VCaP (cell line): ENCODE results near the gene CYP3A5.
"Not testable (repeated sequence)": the region's sequence is repeated elsewhere in the genome, so short reads cannot be mapped to it uniquely, and the experiment has no call there.

ENCODE experiments used
- H3K27ac ChIP-seq: fragments of 450-650 bp; 2 replicates; pipeline ENCODE4 v1.5.1; 2017
- TF ChIP-seq, protein P1 (sequence below): fragments of 450-650 bp; conservative IDR thresholded peaks from 2 replicates; pipeline ENCODE4 v1.5.1; 2017; ENCODE audit warnings: mild to moderate bottlenecking, moderate library complexity

Gene CYP3A5

DNA sequence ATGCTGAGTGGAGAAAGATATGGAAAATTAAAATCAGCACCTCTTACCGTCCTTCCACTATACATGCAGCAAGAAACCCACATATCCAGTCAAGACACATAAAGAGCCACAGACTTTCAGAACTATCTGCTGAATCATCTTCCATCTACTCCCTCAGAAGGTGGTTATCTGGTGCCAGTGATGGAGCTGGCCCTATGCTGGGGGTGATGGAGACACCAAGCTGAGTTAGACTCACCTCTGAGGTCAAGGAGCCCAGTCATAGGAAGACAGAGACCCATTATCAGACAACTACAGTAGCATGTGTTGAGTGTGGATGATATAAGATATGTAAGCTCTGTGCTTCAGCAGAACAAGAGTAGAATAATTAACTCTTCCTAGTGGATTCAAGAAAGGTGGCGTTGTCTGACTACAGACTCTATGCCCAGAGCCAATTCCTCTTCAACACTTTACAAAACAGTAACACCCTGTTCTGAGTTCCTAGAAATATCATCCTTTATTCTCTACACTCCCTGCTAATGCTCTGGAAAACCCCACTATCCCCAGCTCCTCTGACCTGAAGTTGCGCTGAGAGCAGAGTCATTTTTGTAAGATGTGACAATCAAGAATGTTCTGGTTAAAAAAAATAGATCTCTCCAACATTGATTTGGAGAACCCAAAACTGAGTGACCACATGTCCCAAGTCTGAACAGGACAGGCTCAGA lies 14.3 kb downstream of the CYP3A5 start:
- TF ChIP-seq, protein P1, sequence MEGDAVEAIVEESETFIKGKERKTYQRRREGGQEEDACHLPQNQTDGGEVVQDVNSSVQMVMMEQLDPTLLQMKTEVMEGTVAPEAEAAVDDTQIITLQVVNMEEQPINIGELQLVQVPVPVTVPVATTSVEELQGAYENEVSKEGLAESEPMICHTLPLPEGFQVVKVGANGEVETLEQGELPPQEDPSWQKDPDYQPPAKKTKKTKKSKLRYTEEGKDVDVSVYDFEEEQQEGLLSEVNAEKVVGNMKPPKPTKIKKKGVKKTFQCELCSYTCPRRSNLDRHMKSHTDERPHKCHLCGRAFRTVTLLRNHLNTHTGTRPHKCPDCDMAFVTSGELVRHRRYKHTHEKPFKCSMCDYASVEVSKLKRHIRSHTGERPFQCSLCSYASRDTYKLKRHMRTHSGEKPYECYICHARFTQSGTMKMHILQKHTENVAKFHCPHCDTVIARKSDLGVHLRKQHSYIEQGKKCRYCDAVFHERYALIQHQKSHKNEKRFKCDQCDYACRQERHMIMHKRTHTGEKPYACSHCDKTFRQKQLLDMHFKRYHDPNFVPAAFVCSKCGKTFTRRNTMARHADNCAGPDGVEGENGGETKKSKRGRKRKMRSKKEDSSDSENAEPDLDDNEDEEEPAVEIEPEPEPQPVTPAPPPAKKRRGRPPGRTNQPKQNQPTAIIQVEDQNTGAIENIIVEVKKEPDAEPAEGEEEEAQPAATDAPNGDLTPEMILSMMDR: no peak
- no peak overlapping the region for H3K27ac ChIP-seq

DNA sequence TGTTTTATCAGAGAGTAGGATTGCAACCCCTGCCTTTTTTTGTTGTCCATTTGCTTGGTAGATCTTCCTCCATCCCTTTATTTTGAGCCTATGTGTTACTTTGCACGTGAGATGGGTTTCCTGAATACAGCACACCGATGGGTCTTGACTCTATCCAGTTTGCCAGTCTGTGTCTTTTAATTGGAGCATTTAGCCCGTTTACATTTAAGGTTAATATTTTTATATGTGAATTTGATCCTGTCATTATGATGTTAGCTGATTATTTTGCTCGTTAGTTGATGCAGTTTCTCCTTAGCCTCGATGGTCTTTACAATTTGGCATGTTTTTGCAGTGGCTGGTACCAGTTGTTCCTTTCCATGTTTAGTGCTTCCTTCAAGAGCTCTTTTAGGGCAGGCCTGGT lies 21.9 kb downstream of the CYP3A5 start:
- not testable (repeated sequence) for H3K27ac ChIP-seq

DNA sequence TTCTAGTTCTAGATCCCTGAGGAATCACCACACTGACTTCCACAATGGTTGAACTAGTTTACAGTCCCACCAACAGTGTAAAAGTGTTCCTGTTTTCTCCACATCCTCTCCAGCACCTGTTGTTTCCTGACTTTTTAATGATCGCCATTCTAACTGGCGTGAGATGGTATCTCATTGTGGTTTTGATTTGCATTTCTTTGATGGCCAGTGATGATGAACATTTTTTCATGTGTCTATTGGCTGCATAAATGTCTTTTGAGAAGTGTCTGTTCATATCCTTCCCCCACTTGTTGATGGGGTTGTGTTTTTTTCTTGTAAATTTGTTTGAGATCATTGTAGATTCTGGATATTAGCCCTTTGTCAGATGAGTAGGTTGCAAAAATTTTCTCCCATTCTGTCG lies 25.2 kb downstream of the CYP3A5 start:
- not testable (repeated sequence) for H3K27ac ChIP-seq

DNA sequence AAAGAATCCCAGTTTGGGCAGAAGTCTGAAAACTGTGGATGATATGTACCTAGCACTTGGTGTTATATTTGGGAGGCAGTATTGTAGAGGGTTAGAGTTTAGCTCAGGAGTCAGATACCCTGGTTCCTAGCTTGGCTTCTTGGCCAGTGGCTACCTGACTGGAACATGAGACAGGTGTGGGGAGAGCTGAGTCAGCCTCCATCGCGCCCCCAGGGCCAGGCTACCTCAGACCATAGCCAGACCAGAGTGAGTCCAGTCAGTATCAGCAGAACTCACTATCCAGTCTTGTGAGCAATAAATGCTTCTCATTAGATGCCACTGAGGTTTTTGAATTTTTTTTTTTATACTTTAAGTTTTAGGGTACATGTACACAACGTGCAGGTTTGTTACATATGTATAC lies 26.0 kb downstream of the CYP3A5 start:
- no peak overlapping the region for H3K27ac ChIP-seq
- TF ChIP-seq, protein P1: no peak

DNA sequence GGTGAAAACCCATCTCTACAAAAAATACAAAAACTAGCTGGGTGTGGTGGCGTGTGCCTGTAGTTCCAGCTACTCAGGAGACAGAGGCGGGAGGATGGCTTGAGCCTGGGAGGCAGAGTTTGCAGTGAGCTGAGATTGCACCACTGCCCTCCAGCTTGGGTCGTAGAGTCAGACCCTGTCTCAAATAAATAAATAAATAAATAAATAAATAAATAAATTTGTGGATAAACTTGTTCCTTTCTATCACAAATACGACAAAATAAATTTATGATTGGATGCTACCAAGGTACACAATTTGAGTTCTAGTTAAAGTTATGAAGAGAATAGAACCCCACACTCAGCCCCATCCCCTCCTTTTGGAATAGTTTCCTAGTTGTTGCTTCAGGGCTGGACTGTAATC lies 26.5 kb downstream of the CYP3A5 start:
- H3K27ac ChIP-seq: not testable (repeated sequence)

DNA sequence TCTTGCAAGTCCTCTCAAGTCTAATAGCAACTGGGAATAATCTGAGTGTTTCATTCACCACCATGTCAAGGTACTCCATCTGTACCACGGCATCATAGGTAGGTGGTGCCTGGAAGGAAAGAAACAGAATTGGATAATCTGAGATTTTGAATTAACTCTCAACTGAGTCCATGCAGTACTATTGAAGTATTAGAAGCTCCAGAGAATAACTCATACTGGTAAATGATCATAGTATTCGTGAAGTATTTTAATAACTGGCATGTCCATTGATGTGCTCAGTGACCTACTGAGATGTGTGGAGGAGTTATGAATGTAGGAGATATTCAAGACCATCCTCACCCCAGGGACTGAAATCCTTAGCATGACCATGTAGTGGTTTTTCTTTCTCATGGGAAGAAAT lies 27.1 kb downstream of the CYP3A5 start:
- TF ChIP-seq, protein P1: no peak
- no peak overlapping the region for H3K27ac ChIP-seq

DNA sequence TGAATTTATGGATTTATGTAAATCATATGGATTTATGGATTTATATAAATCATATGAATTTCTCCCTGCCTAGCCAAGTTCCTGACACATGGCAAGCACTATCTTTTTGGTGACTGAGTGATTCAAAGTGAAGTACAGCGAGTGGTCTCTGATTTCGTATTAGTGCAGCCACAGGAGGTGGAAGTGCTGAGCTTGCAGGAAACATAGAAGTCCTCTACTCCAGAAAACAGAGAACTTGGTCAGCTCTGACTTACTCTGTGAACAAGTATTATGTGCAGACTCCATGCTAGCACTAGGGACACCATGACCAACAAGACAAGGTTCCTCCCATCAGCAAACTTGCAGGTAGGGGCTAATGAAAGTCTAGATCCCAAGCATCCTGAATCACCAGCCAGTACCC lies 28.5 kb downstream of the CYP3A5 start:
- TF ChIP-seq, protein P1: no peak
- H3K27ac ChIP-seq: no peak overlapping the region

DNA sequence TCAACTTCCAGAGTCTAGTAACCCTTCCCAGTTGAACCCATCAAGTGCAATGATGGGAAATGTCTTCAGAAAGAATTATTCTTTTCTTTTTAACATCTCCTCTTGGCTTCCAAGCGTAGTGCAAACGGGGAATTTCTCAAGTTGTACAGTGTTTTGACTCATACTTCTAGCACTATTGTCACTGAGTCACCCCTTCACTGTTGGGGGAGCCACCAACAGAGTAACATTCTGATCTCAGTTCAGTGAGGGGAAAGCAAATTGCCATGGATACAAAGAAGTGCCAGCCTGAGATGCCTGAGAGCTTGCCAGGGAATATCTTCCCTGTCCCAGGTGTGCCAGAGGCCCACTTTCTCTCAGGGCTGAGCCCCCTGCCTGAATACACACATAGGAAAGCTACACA lies 31.0 kb downstream of the CYP3A5 start:
- H3K27ac ChIP-seq: no peak overlapping the region
- TF ChIP-seq, protein P1: no peak

DNA sequence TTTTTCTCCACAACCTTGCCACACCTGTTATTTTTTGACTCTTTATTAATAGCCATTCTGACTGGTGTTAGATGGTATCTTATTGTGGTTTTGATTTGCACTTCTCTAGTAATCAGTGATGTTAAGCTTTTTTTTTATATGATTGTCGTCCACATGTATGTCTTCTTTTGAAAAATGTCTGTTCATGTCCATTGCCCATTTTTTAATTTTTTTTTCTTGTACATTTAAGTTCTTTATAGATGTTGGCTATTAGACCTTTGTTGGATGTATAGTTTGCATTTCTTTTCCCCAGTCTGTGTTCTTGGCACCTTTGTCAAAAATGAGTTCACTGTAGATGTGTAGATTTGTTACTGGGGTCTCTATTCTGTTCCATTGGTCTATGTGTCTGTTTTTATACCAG lies 34.2 kb downstream of the CYP3A5 start:
- TF ChIP-seq, protein P1: no peak
- H3K27ac ChIP-seq: no peak overlapping the region
